ENCODE measurements around the gene DRC1. TPM values are rescaled to one million over a fixed set of nuclear protein-coding genes. Genes with fewer than 3 reads are reported as not detected.
A peak's percentile ranks its signal among the peaks of the same experiment; 100 is the strongest.
"Not testable (repeated sequence)": the region's sequence is repeated elsewhere in the genome, so short reads cannot be mapped to it uniquely, and the experiment has no call there.

The DRC1 gene
- total RNA-seq, 1 donor from 2014 or later, result 0.40 TPM

- no peak for DNase-seq (ENCODE audit: low spot score)
Observed at GRCh38 chr2:26463244-26464192, 61.8 kb downstream of the DRC1 start.

- no peak for DNase-seq (ENCODE audit: low spot score)
Observed at GRCh38 chr2:26464390-26465265, 62.9 kb downstream of the DRC1 start.

DNA sequence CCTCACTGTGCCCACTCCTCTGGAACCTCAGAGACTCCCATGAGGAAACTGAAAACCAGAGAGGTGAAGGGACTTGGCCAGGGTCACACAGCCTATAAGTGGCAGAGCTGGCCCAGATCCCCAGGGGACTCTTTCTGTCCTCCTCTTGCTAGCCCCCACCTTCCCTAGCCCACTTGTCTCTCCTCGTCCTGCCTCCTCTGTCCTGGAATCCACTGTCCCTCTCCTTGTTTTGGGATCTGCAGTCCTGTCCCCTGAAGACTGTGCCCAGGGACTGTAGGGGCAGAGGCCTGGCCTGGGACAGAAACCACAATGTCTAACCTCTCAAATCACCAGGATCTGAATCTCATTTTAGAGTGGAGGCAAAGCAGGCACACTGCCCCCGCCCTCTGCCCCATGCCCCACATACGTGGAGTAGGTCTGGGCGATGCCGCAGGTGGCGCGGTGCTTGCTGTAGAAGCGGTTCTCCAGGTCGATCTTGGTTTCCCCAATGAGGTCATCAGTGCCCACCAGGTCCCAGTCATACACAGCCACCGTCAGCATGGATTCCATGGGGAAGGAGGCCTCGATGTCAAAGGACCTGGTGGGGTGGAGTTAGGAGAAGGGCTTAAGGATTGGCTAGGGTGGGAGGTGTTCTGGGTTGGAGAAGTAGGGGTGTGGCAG is 63.7 kb downstream of the DRC1 start:
- DNase-seq (ENCODE audit: low spot score), result no peak

- no peak for DNase-seq (ENCODE audit: low spot score)
Observed at GRCh38 chr2:26465981-26466471, 64.3 kb downstream of the DRC1 start.

GRCh38 chr2:26466662-26467310 is 65.1 kb downstream of the DRC1 start:
- DNase-seq (ENCODE audit: low spot score), result no peak

DNA sequence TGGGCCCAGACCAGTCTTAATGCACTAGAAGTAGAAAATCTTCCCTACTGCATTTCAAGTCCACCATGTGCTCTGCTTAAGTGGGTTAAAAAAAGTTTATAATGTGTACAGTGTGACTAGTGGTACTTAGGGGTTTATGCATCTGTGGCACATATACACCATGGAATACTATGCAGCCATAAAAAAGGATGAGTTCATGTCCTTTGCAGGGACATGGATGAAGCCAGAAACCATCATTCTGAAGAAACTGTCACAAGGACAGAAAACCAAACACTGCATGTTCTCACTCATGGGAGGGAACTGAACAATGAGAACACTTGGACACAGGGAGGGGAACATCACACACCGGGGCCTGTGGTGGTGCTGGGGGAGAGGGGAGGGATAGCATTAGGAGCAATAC is 66.8 kb downstream of the DRC1 start:
- DNase-seq (ENCODE audit: low spot score), result not testable (repeated sequence)

DNA sequence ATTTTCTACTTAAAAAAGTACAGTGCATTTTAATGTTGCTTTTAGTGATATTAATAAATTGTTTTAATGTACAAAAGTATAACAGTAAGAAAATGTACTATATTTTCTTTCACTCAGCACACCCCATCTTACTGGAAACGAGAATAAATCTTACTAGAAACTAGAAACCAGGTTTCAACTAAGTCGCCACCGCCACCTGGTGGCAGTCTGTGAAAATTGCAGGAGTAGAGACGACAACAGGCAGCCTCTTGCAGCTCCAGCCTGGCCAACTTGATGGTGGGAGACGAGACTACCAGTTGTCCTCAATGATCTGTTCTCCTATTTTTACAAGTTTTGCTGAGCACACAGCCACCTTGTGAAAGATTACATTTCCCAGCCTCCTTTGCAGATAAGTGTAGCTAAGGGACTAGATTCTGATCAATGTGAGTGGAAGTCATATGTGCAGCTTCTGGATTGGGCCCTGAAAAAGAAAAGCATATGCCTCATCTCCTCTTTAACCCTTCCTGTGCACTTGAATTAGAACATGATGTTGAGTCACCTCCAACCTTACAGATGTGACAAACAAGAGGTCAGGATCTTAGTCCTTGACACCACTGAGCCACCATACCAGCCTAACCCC is 67.5 kb downstream of the DRC1 start:
- DNase-seq (ENCODE audit: low spot score), result peak; percentile 46

DNA sequence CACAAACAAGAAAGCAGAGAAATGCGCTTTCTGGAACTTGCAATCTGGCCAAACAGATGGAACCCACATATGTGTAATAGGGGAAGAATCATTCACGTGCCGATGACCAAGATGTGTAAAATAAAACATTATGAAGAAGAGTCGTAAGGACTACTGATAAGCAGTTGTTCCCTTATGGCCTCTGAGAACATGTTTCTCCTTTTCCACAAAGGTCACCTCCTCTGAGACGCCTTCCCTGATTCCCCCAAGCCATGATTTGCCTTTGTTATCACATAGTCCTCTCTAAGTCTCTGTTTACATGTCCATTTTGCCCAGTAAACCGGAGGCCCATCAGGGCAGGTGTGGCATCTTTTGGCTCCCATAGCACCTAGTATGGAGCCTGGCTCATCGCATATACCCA is 68.2 kb downstream of the DRC1 start:
- DNase-seq (ENCODE audit: low spot score), result no peak

DNA sequence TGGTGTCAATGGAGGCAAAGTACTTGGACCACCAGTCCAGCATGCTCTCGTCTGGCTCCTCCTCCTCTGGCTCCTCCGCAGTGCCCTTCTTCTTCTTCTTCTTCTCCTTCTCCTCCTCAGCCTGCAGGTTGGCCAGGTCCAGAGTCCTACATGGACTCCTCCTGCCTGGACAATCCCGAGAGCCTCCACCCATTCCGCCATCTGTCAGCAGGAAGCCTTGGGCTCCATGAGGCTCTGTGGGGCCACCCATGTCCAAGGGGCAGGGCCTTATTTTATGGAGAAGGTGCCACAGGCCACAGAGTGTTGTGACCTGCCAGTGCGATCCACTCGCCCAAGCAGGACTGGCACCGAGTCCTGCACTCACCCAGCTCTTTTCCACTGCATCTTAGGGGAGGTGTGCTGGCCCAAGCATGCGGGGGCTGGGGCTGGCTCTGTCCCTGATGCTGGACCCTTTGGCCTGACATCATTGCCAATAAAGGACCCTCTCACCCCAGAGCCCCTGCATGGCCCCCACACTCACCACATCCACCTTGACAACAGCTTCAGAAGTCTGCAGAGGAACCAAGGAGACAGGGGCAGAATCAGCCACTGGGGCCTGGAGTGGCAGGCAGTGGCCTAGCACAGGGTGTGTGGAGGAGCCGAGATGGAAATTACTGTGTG is 69.0 kb downstream of the DRC1 start:
- DNase-seq (ENCODE audit: low spot score), result no peak

DNA sequence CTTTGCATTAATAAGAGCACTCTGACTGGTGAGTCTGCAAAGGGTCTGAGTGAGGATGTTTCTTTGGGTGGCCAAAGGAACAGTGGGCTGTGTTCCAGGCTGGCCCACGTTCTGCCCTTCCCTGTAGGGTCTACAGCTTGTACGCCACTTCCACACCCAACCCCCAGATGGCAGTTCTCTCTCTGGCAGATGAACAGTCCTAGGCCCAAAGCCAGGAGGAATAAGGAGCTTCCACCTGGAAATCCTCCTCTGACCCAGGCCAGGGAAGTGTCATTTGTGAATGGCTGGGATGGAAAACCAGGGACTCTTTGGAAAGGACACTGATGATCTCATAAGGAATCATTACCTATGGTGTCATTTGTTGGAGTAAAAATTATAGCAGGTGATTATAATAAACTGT is 69.6 kb downstream of the DRC1 start:
- DNase-seq (ENCODE audit: low spot score), result no peak

DNA sequence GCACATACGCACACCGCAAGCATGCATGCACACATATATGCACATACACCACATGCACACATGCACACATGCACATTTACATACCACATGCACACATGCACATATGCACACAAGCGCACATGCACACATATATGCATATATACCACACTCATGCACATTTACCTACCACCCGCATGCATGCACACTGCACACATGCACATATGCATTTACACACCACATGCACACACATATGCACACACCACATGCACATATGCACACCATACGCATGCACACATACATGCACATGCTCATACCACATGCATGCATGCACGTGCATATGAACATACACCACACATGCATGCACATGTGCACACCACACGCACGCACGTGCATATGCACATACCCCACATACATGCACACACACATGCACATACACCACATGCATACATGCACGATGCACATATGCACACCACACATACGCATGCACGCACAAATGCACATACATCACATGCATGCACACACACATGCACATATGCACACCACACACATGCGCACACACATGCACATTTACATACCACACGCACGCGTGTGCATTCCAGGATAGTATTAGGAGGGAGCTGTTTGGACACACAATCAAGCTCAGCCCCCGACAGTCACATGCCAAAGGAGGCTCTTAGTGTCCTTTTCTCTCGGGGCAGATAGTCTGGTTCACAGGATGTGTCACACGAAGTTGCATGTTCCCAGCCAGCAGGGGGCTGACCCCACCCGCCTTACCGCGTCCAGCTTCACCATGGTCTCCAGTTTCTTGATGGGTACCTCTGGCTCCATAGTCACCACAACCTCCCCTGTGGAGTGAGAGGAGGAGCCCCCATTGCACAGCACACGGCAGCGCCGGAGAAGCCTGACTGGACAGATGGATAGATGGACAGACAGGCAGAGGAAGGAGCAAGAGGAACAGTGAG is 70.3 kb downstream of the DRC1 start:
- DNase-seq (ENCODE audit: low spot score), result no peak

DNA sequence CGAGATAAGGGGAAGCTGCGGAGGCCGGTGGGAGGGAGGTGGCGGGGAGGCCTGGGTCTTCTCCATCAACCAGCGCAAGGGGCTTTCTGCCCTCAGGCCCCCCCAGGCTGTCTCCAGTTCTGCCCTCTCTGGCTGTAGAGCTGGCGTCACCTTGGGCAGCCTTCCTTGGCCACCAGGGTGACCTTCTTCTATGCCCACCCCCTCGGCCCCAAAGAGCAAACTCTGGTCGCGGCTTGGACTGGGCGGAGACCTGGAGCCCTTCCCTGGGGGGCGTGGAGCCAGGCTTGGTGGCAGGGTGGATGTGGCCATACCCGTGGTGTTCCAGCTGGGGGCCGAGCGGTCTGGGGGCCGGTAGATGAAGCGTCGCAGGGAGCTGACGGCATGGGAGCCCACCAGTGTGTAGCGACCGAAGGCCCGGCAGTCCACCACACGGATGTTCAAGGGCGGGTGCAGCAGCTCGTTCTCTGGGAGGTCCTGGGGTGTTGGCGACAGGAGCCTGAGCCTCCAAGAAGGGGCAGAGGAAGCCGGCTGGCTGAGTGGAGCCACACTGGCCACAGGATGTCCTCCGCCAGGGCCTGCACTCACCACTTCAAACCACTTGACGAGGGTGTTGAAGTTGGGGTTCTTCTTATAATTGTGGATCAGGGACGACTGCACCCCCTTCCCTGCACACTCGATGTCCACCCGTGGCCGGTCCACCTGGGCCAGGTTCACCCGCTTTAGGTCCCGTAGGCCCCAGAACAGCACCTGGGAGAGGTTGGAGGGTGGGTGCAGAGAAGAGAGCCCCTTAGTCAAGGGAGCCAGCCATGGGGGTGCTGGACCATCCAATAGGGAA is 71.3 kb downstream of the DRC1 start:
- DNase-seq (ENCODE audit: low spot score), result no peak

GRCh38 chr2:26473796-26474195 is 72.1 kb downstream of the DRC1 start:
- DNase-seq (ENCODE audit: low spot score), result no peak

DNA sequence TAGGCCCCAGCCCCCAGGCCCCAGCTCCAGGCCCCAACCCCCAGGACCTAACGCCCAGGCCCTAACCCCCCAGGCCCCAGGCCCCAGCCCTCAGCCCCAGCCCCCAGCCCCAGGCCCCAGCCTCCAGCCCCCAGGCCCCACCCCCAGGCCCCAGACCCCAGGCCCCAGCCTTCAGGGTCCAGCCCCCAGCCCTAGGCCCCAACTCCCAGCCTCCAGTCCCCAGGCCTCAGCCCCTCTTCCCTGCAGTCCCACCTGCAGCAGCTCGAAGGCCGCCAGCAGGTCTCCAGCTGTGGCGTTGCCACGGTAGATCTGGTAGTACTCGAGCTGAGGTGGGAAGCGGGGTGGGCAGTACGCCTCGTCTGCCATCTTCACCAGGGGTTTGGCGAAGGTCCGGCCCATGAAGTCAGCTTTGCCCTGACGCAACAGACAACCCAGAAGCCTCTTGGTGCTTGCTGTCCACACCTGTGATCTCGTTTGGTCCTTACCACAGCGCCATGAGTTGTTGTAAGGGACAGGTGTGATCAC is 72.6 kb downstream of the DRC1 start:
- DNase-seq (ENCODE audit: low spot score), result no peak

DNA sequence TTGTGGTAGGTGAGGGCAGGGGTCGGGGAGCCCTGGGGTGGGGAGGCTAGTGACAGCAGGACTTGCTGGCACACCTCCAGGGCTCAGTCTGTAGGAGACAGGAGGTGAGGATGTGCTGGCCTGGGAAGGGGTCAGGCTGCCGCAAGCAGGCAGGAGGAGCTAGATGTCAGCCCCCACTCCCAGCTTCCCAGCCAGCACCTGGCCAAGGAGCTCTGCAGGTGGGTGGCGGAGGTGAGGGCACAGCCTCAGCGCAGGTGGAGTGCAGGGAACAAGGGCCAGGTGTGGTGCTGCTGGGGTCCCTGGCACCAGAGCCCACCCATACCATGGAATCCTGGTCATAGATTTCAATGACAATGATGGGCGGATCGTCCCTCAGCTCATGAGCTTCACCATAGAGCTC is 73.3 kb downstream of the DRC1 start:
- DNase-seq (ENCODE audit: low spot score), result no peak

- no peak for DNase-seq (ENCODE audit: low spot score)
Observed at GRCh38 chr2:26475832-26476501, 74.2 kb downstream of the DRC1 start.

GRCh38 chr2:26477126-26477910 is 75.6 kb downstream of the DRC1 start:
- DNase-seq (ENCODE audit: low spot score), result no peak
